ENCODE measurements around the gene NAA40. TPM values are rescaled to one million over a fixed set of nuclear protein-coding genes. Genes with fewer than 3 reads are reported as not detected.

NAA40 gene
- total and polyA plus RNA-seq, 5 donors from 2014 or later = 7.4 to 18.7 (median 7.5) TPM

DNA sequence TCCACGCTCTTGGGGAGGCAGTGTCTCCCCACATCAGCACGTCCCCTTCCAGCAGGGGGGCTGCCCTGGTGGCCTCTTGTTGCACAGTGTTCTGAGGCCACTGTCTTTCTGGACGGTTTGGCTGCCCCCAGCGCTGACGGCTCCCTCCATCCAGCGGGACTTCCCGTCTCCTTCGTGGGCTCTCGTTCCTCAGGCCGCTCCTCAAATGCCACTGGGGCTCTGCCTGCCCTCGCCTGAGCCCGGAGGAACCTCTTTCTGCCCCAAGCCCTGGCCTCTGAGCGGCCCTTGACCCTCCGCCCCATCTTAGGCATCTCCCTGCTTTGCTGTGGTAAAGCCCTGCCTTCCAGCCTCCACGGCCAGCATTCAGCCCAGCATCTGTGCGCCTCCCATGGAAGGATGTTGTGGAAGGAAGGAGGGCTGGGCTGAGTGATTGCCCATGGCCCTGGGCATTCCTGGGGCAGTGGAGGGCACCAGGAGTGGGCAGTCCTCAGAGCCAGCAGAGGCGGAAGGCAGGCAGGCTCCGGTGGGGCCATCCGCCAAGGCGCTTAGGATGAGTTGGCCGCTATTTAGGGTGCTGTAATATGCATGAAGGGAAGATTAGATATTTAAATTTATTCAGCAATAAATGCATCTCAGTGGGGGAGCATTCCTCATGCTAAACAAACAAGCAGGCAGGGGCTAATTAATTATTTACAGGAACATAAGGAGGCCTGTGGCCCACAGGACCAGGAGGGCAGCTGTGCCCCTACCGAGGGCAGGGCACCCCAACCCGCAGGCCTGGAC is 65.2 kb downstream of the NAA40 start:
- Mint-ChIP-seq H3K36me3 (no peaks in the 10 kb centered on the region), H3K27ac (no peak overlapping the region), H3K27me3 (peaks cover 39% of the 10 kb centered on the region), H3K4me1 (peaks cover 0 to 16% (median 2%) of the 10 kb centered on the region in 4 donors), H3K9me3 (peaks cover 0 to 4% (median 0%) of the 10 kb centered on the region in 7 donors), H3K4me3 (peak overlapping the region in 1 of 4 donors; percentile 29)
- H3K27ac ChIP-seq (ENCODE audit: insufficient read depth, low read length, poor library complexity, severe bottlenecking) = no peak overlapping the region
- peaks cover 32% of the 10 kb centered on the region for H3K4me1 ChIP-seq (ENCODE audit: control insufficient read depth, insufficient read depth, low read length, poor library complexity, severe bottlenecking)
- H3K9me3 ChIP-seq (ENCODE audit: control insufficient read depth in 2 of 2, low read length in 2 of 2) = no peaks in the 10 kb centered on the region
- H3K27me3 ChIP-seq (ENCODE audit: control insufficient read depth, insufficient read depth, low read length) = no peaks in the 10 kb centered on the region
- DNase-seq (no peak), ATAC-seq (ENCODE audit: low read depth in 2 of 2) (no peak)
- H3K36me3 ChIP-seq (ENCODE audit: control insufficient read depth, insufficient read depth, low read length) = no peaks in the 10 kb centered on the region
- no peak overlapping the region for H3K4me3 ChIP-seq (ENCODE audit: low read depth, low read length)

DNA sequence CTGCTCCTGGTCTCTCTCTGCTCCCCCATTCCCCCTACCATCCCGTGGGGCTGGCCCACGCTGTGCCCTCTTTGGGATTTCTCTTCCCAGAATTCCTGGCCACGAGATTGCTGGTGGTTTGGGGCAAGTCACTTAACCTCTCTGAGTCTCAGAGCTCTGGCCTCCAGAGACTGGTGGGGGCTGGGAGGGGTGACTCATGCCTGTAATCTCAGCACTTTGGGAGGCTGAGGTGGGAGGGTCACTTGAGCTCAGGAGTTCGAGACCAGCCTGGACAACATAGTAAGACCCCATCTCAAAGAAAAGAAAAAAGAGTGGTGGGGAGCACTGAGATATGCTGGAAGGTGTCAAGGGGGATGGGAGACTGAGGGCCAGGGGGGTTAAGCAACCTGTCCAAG is 65.8 kb downstream of the NAA40 start:
- Mint-ChIP-seq H3K27ac (no peak overlapping the region), H3K9me3 (peaks cover 0 to 4% (median 0%) of the 10 kb centered on the region in 7 donors), H3K36me3 (no peaks in the 10 kb centered on the region), H3K4me1 (peaks cover 0 to 16% (median 2%) of the 10 kb centered on the region in 4 donors), H3K27me3 (peaks cover 42% of the 10 kb centered on the region), H3K4me3 (peak overlapping the region in 1 of 4 donors; percentile 82)
- H3K27ac ChIP-seq (ENCODE audit: insufficient read depth, low read length, poor library complexity, severe bottlenecking) = no peak overlapping the region
- no peak overlapping the region for H3K4me3 ChIP-seq (ENCODE audit: low read depth, low read length)
- H3K4me1 ChIP-seq (ENCODE audit: control insufficient read depth, insufficient read depth, low read length, poor library complexity, severe bottlenecking) = peaks cover 26% of the 10 kb centered on the region
- H3K36me3 ChIP-seq (ENCODE audit: control insufficient read depth, insufficient read depth, low read length) = no peaks in the 10 kb centered on the region
- no peak for ATAC-seq (ENCODE audit: low read depth in 2 of 2)
- no peak for DNase-seq
- H3K27me3 ChIP-seq (ENCODE audit: control insufficient read depth, insufficient read depth, low read length) = no peaks in the 10 kb centered on the region
- no peaks in the 10 kb centered on the region for H3K9me3 ChIP-seq (ENCODE audit: control insufficient read depth in 2 of 2, low read length in 2 of 2)

DNA sequence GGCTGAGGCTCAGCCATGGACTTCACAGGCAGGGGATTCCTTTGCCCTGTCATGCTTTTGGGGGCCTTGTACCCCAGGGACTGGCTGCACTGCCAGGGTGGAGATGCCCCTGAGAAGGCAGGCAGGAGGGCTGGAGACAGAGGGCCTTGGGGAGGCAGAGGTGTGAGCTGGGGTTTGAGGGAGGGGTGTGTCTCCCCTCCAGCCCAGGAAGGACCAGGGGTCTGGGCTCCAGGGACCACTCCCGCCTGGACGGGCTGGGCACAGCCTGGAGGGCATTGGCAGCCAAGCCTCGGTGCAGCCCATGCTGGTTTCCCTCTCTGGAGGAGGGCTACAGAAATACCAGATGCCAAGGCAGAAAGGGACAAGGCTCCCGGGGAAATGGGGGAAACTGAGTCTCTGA is 66.9 kb downstream of the NAA40 start:
- Histone ChIP-seq H3K36me3 (ENCODE audit: control insufficient read depth, insufficient read depth, low read length) (no peaks in the 10 kb centered on the region), H3K9me3 (ENCODE audit: control insufficient read depth in 2 of 2, low read length in 2 of 2) (peaks cover 0 to 5% of the 10 kb centered on the region in 2 experiments), H3K27ac (ENCODE audit: insufficient read depth, low read length, poor library complexity, severe bottlenecking) (no peak overlapping the region), H3K4me1 (ENCODE audit: control insufficient read depth, insufficient read depth, low read length, poor library complexity, severe bottlenecking) (peaks cover 15% of the 10 kb centered on the region), H3K27me3 (ENCODE audit: control insufficient read depth, insufficient read depth, low read length) (no peaks in the 10 kb centered on the region), H3K4me3 (ENCODE audit: low read depth, low read length) (no peak overlapping the region)
- DNase-seq (no peak), ATAC-seq (ENCODE audit: low read depth in 2 of 2) (no peak)
- H3K27me3 Mint-ChIP-seq = peaks cover 42% of the 10 kb centered on the region
- no peak overlapping the region for H3K27ac Mint-ChIP-seq
- H3K36me3 Mint-ChIP-seq = no peaks in the 10 kb centered on the region
- H3K9me3 Mint-ChIP-seq = peaks cover 0 to 4% (median 0%) of the 10 kb centered on the region in 7 donors
- no peak overlapping the region for H3K4me3 Mint-ChIP-seq
- peaks cover 0 to 13% (median 2%) of the 10 kb centered on the region in 4 donors for H3K4me1 Mint-ChIP-seq

DNA sequence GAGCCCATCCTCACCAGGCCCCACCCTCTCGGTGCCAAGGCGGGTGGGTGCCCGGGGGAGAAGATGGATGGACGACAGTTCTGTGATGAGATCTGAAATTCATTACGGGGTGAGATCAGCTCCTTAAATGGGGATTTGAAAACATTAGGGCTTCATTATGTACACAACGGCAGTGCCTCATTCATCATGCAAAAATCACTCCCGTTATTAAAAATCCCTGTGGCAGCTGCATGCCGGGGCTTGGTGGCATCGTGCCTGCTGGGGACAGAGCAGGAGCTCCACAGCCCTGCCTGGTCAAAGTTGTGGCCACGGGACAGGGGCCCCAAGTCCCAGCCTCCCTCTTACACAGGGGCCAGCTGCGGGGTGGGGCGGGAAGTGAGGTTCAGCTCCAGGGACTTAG is 67.6 kb downstream of the NAA40 start:
- peaks cover 42% of the 10 kb centered on the region for H3K27me3 Mint-ChIP-seq
- no peaks in the 10 kb centered on the region for H3K27me3 ChIP-seq (ENCODE audit: control insufficient read depth, insufficient read depth, low read length)
- H3K27ac ChIP-seq (ENCODE audit: insufficient read depth, low read length, poor library complexity, severe bottlenecking) = no peak overlapping the region
- H3K4me1 ChIP-seq (ENCODE audit: control insufficient read depth, insufficient read depth, low read length, poor library complexity, severe bottlenecking) = peaks cover 12% of the 10 kb centered on the region
- H3K36me3 Mint-ChIP-seq = no peaks in the 10 kb centered on the region
- no peak overlapping the region for H3K27ac Mint-ChIP-seq
- no peak overlapping the region for H3K4me3 Mint-ChIP-seq
- H3K9me3 ChIP-seq (ENCODE audit: control insufficient read depth in 2 of 2, low read length in 2 of 2) = peaks cover 0 to 8% of the 10 kb centered on the region in 2 experiments
- no peak overlapping the region for H3K4me3 ChIP-seq (ENCODE audit: low read depth, low read length)
- DNase-seq = no peak
- peaks cover 0 to 11% (median 2%) of the 10 kb centered on the region in 4 donors for H3K4me1 Mint-ChIP-seq
- ATAC-seq (ENCODE audit: low read depth in 2 of 2) = no peak
- H3K36me3 ChIP-seq (ENCODE audit: control insufficient read depth, insufficient read depth, low read length) = no peaks in the 10 kb centered on the region
- H3K9me3 Mint-ChIP-seq = peaks cover 0 to 4% (median 0%) of the 10 kb centered on the region in 7 donors

Other genes with a start within 250 kb of the NAA40 start
- 2.2 TPM for gene ZFTA, start 170.2 kb upstream of the NAA40 start, total RNA-seq
- gene ZFTA, start 170.2 kb upstream of the NAA40 start, polyA plus RNA-seq = under 1 TPM in 3 of 4 donors, not detected in 1; 0.07 to 0.13 (median 0.08) TPM
- 11.1 TPM for gene SPINDOC, start 125.5 kb upstream of the NAA40 start, total RNA-seq
- under 1 TPM; 0.41 to 1.00 (median 0.58) TPM for gene SPINDOC, start 125.5 kb upstream of the NAA40 start, polyA plus RNA-seq
- 66.6 TPM for gene MARK2, start 99.9 kb upstream of the NAA40 start, total RNA-seq
- 10 to 100 TPM; 29.3 to 39.9 (median 36.4) TPM for gene MARK2, start 99.9 kb upstream of the NAA40 start, polyA plus RNA-seq
- not detected for gene RCOR2, start 21.8 kb upstream of the NAA40 start, total RNA-seq
- not detected for gene RCOR2, start 21.8 kb upstream of the NAA40 start, polyA plus RNA-seq
- 124 TPM for gene COX8A, start 35.6 kb downstream of the NAA40 start, total RNA-seq
- 100 to 1,000 TPM; 426 to 582 (median 526) TPM for gene COX8A, start 35.6 kb downstream of the NAA40 start, polyA plus RNA-seq
- gene OTUB1, start 47.4 kb downstream of the NAA40 start, total RNA-seq = 78.6 TPM
- 100 to 1,000 TPM; 156 to 216 (median 166) TPM for gene OTUB1, start 47.4 kb downstream of the NAA40 start, polyA plus RNA-seq
- gene FLRT1, start 96.9 kb downstream of the NAA40 start, total RNA-seq = not detected
- gene FLRT1, start 96.9 kb downstream of the NAA40 start, polyA plus RNA-seq = under 1 TPM in 1 of 4 donors, not detected in 3; 0.21 TPM
- gene MACROD1, start 227.1 kb downstream of the NAA40 start, total RNA-seq = 5.6 TPM
- gene MACROD1, start 227.1 kb downstream of the NAA40 start, polyA plus RNA-seq = 10 to 100 TPM in 1 of 4 donors, 1 to 10 TPM in 3; 5.3 to 12.7 (median 7.0) TPM
- 57.8 TPM for gene STIP1, start 247.2 kb downstream of the NAA40 start, total RNA-seq
- 10 to 100 TPM; 62.8 to 72.3 (median 64.8) TPM for gene STIP1, start 247.2 kb downstream of the NAA40 start, polyA plus RNA-seq

Data from CD4-positive, CD25-positive, alpha-beta regulatory T cell (primary cell).